PFSK-1 (cell line): Measurements from ENCODE around the gene TFPI.
A peak's percentile ranks its signal among the peaks of the same experiment; 100 is the strongest.

ENCODE experiments used
- FOXP2 ChIP-seq: optimal IDR thresholded peaks from 2 replicates; pipeline ENCODE3; 2011; ENCODE audit warnings: borderline replicate concordance, control low read depth, inconsistent platforms; ENCODE audit not compliant: insufficient read depth; ENCODE audit errors: extremely low read length, extremely low read depth
- POLR2AphosphoS5 ChIP-seq: IDR thresholded peaks from 2 replicates; pipeline ENCODE4 v1.6.1; 2012; ENCODE audit warnings: low read depth, mild to moderate bottlenecking, control low read depth, low read length, moderate library complexity
- REST ChIP-seq, 2 experiments: IDR thresholded peaks; 2 replicates each; pipeline versions ENCODE4 v1.6.1 to v1.8.0; 2011 to 2012; ENCODE audit warnings: low read depth in 2 of 2, low read length in 2 of 2, control low read depth in 1 of 2, inconsistent platforms in 1 of 2, mild to moderate bottlenecking in 1 of 2, moderate library complexity in 1 of 2; ENCODE audit not compliant: insufficient read depth in 1 of 2
- SIN3A ChIP-seq: IDR thresholded peaks from 2 replicates; pipeline ENCODE4 v1.6.1; 2012; ENCODE audit warnings: mild to moderate bottlenecking, low read length, moderate library complexity, borderline replicate concordance; ENCODE audit not compliant: insufficient read depth
- TAF1 ChIP-seq: IDR thresholded peaks from 2 replicates; pipeline ENCODE4 v1.6.1; 2012; ENCODE audit warnings: low read length, control low read depth, borderline replicate concordance; ENCODE audit not compliant: insufficient read depth

Gene TFPI

GRCh38 chr2:187549193-187549592 lies 5.0 kb downstream of the TFPI start:
- TF ChIP-seq REST (IDR thresholded peaks at IDR 0.05; ENCODE audit: insufficient read depth in 1 of 2, low read depth in 2 of 2, low read length in 2 of 2) (no peak), SIN3A (no peak), TAF1 (no peak), FOXP2 (no peak)

DNA sequence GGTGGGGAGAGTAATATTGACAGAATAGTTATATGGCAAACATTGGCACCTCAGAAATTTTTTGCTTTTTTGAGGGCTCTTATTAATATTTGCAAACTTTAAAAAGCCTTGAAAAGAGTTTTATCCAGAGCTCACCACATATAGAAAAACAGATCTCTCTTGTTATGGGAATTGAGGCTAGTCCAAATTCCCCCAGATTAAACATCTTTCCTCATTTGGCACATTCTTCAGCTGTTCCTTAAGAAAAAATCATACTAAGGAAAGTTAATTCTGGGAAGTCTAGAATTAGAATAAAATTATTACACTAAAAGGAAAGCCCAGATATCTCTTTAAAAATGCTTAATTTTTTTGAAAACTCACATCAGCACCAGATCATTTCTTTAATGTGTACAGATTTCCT lies 5.6 kb downstream of the TFPI start:
- no peak for TF ChIP-seq SIN3A
- TF ChIP-seq POLR2AphosphoS5 = no peak
- TF ChIP-seq FOXP2 = no peak
- TF ChIP-seq REST (IDR thresholded peaks at IDR 0.05; ENCODE audit: insufficient read depth in 1 of 2, low read depth in 2 of 2, low read length in 2 of 2) = no peak
- TF ChIP-seq TAF1 = no peak

DNA sequence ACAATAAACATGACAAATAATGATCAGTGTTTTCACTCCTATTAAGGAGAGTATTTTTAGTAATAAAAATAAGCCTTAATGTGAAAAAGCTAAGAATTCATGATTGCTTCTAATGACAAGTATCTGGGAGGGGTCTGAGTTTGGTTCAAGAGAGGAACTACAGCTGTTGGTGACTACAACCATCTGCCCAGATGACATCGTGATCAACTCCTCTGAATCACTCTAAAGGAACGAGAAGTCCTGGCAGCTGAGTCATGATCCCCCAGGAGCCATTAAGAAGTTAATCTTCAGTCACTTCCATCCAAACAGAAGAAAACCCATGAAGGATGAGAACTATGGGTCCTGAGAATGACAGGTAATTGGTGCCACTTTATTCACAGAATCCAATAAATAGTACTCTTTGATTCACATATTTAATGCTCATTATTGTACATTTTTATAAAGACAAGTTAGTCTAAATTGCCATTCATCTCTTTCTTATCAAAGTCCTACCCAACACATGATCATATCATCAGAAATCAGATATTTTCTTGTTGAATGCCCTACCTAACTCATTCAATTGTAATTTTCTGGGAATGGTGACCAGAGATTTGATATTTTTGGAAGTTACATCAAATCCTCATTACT lies 6.8 kb downstream of the TFPI start:
- TF ChIP-seq TAF1 (no peak), SIN3A (peak; percentile 83; the same call in 1 of the 2 replicates)

- TF ChIP-seq POLR2AphosphoS5 (no peak), FOXP2 (no peak)
Observed at GRCh38 chr2:187546762-187547333, 7.4 kb downstream of the TFPI start.

DNA sequence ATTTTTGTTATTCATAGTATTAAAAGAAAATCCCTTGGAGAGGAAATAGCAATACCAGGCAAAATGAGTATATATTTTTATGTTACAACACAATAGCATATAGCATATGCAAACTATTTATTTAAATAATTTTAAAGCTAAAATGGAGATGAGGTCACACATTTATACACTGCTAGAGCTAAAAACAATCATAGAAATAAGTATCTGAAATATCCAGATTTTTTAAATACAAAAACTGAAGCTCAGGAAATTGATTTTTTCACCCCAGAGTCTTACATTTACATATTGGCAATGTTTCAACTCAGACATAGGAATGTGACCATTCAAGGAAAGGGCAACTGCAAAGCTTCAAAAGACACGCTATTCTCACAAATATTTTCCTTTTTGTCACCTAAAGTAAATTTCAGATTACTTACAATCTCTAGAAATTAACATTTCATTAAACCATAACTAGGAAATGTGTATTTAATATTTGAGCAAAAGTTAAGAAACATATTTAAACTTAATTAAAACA lies 8.9 kb downstream of the TFPI start:
- TF ChIP-seq POLR2AphosphoS5 (no peak), REST (IDR thresholded peaks at IDR 0.05; ENCODE audit: insufficient read depth in 1 of 2, low read depth in 2 of 2, low read length in 2 of 2) (no peak), SIN3A (no peak), FOXP2 (no peak), TAF1 (no peak)

DNA sequence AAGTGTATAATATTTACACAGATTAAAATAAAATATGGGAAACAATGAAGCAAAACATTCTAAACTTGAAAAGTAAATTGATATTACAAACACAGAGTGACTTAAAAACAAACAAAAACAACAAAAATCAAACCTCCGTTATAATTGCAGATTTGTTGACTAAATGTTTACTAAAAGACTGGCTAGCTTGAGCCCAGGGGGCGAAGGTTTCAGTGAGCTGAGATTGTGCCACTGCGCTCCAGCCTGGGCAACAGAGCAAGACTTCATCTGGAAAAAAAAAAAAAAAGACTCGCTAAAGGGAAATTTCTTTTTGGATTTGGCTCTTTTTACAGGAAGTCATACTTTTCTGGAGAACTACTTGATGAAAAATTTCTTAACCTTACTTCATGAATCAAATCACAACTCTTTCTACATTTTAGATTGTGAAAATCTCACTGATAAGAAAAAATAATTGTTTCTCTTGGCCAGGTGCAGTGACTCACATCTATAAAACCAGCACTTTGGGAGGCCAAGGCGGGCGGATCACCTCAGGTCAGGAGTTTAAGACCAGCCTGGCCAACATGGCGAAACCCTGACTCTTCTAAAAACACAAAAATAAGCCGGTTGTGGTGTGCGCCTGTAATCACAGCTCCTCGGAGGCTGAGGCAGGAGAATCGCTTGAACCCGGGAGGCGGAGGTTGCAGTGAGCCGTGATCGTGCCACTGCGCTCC lies 9.7 kb downstream of the TFPI start:
- no peak for TF ChIP-seq SIN3A
- TF ChIP-seq POLR2AphosphoS5 = no peak
- no peak for TF ChIP-seq FOXP2
- TF ChIP-seq REST (IDR thresholded peaks at IDR 0.05; ENCODE audit: insufficient read depth in 1 of 2, low read depth in 2 of 2, low read length in 2 of 2) = no peak
- no peak for TF ChIP-seq TAF1
